Measurements from ENCODE around the gene ADD2.

- TF ChIP-seq NFRKB (IDR thresholded peaks at IDR 0.05) (no peak), PKNOX1 (IDR thresholded peaks at IDR 0.05) (no peak), ELF4 (IDR thresholded peaks at IDR 0.05) (no peak), SUZ12 (IDR thresholded peaks at IDR 0.05) (no peak), FOXM1 (IDR thresholded peaks at IDR 0.05; ENCODE audit: borderline replicate concordance) (no peak), CTBP1 (IDR thresholded peaks at IDR 0.05; ENCODE audit: borderline replicate concordance) (no peak), TARDBP (IDR thresholded peaks at IDR 0.05) (no peak), LEF1 (IDR thresholded peaks at IDR 0.05; ENCODE audit: borderline replicate concordance) (no peak), BHLHE40 (IDR thresholded peaks at IDR 0.05; ENCODE audit: borderline replicate concordance) (no peak), FOXA1 (IDR thresholded peaks at IDR 0.05) (no peak), FOXK2 (IDR thresholded peaks at IDR 0.05) (no peak), L3MBTL2 (conservative IDR thresholded peaks at IDR 0.05) (no peak)
Observed at GRCh38 chr2:70778676-70779075, 10.7 kb upstream of the ADD2 start.
